GM19438 (cell line): Measurements from ENCODE around the gene SRPK3.
"Not testable (repeated sequence)": the region's sequence is repeated elsewhere in the genome, so short reads cannot be mapped to it uniquely, and the experiment has no call there.

Source experiments
- ATAC-seq: cut with Tn5 transposase; IDR thresholded peaks from one replicate; pipeline ENCODE4 v1.9.1; 2021; ENCODE audit warnings: low read depth; ENCODE audit not compliant: unreplicated experiment

SRPK3 gene

GRCh38 chrX:153803211-153804099 is 22.6 kb downstream of the SRPK3 start:
- ATAC-seq = no peak

GRCh38 chrX:153804100-153804595 is 23.3 kb downstream of the SRPK3 start:
- no peak for ATAC-seq

- ATAC-seq = no peak
These were observed 23.8 kb downstream of the SRPK3 start for GRCh38 chrX:153804621-153805020.

- no peak for ATAC-seq
These were observed 24.6 kb downstream of the SRPK3 start for GRCh38 chrX:153805436-153805835.

GRCh38 chrX:153806999-153807575 is 26.2 kb downstream of the SRPK3 start:
- ATAC-seq = no peak

- no peak for ATAC-seq
These were observed 27.1 kb downstream of the SRPK3 start for GRCh38 chrX:153807976-153808375.

- no peak for ATAC-seq
These were observed 31.4 kb downstream of the SRPK3 start for GRCh38 chrX:153812220-153812619.

GRCh38 chrX:153813161-153813560 is 32.3 kb downstream of the SRPK3 start:
- no peak for ATAC-seq

- no peak for ATAC-seq
These were observed 33.9 kb downstream of the SRPK3 start for GRCh38 chrX:153814591-153815315.

GRCh38 chrX:153816831-153817690 is 36.2 kb downstream of the SRPK3 start:
- ATAC-seq = no peak

- ATAC-seq = not testable (repeated sequence)
These were observed 37.2 kb downstream of the SRPK3 start for GRCh38 chrX:153818064-153818463.

GRCh38 chrX:153818571-153819383 is 37.9 kb downstream of the SRPK3 start:
- ATAC-seq = no peak

- ATAC-seq = no peak
These were observed 38.7 kb downstream of the SRPK3 start for GRCh38 chrX:153819384-153820040.

GRCh38 chrX:153820601-153821000 is 39.8 kb downstream of the SRPK3 start:
- no peak for ATAC-seq

GRCh38 chrX:153821066-153821465 is 40.2 kb downstream of the SRPK3 start:
- no peak for ATAC-seq

- no peak for ATAC-seq
These were observed 43.5 kb downstream of the SRPK3 start for GRCh38 chrX:153824348-153824747.

GRCh38 chrX:153825042-153825441 is 44.2 kb downstream of the SRPK3 start:
- no peak for ATAC-seq

- no peak for ATAC-seq
These were observed 46.2 kb downstream of the SRPK3 start for GRCh38 chrX:153827016-153827415.

- no peak for ATAC-seq
These were observed 47.1 kb downstream of the SRPK3 start for GRCh38 chrX:153827903-153828302.
